Activated T-helper 9 cell treated with anti-CD3 and anti-CD28 coated beads, Interleukin-2, amount 50 U/mL, for 16 hours (primary cell): ENCODE data around the gene S100A2.
A peak's percentile ranks its signal among the peaks of the same experiment; 100 is the strongest.

ENCODE experiments used
- DNase-seq: peaks from one replicate; pipeline ENCODE4 v3.0.0-alpha.2; 2020; ENCODE audit warnings: low read depth

Gene S100A2

DNA sequence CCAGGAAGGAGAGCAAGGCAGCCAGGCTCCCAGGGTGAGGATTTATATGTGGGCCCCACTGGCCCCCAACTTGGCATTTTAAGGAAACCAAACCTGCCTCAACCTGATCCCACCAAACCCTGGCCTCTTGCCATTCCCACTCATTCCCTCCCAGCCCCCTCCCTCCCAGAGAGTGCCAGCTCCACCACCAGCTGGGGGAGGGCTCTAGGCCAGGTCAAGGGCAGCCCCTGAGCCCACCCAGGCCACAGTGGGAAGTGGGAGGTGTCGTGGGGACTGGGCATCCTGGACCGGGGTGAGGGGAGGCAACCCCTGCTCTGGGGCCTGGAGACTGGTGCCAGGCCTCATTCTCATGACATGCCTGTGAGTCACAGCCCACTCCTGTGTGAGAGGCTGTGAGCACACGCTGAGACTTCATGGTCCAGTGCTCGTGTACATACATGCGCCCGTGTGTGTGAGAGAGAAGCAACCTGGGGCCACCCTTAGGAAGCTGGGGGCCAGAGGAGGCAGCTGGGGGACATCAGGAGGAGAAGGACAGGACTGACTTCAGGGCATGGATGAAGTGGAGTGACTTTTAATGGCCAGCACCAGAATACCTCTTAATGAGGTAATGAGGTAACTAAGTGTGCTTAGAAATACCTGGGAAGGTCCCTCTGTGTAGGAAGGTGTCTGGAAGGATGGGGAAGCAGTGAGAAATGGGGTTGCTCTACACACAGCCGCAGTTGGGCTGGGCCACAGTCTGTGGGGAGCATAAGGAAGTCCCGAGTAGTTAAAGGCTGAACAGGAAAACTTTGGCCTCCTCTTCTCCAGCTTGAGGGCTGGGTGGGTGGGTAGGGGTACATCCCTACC is at the start of gene S100A2:
Gene S100A2, minus strand, starts transcription at position 316 of the 846 bp plus-strand sequence. CDS start 1,967 bp downstream, outside the sequence.
- DNase-seq, result peak; percentile 45

DNA sequence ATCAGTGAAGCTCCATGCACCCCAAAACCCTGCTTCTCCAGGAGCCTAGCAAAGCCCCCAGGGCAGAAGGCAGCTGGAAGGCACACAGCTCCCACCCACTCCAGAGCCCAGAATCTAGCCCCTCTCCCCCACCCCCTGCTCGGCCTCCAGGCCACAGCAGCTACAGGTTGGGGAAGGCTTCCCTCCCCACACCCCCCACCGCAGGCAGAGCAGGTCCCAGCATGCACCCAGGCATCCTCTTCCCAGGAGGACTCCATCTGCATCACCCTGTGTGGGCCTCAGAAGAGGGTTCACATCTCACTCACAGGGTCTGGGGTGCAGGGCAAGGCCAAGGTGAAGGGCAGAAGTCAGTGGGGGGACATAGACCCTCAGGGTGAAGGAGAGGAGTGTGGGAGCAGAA is 49.8 kb upstream of the S100A2 start:
- DNase-seq, result no peak

- DNase-seq, result no peak
Measured at GRCh38 chr1:153614906-153615305, 49.3 kb upstream of the S100A2 start.

- no peak for DNase-seq
Measured at GRCh38 chr1:153614189-153614900, 48.7 kb upstream of the S100A2 start.

GRCh38 chr1:153613406-153613805 is 47.8 kb upstream of the S100A2 start:
- DNase-seq, result no peak

GRCh38 chr1:153612755-153613331 is 47.2 kb upstream of the S100A2 start, which contains the start of gene S100A16:
TSS of gene S100A16 (minus strand) at chr1:153613137. CDS start at chr1:153608151, 4,986 bp downstream.
- DNase-seq, result no peak

- DNase-seq, result no peak
Measured at GRCh38 chr1:153612111-153612754, 46.6 kb upstream of the S100A2 start.

DNA sequence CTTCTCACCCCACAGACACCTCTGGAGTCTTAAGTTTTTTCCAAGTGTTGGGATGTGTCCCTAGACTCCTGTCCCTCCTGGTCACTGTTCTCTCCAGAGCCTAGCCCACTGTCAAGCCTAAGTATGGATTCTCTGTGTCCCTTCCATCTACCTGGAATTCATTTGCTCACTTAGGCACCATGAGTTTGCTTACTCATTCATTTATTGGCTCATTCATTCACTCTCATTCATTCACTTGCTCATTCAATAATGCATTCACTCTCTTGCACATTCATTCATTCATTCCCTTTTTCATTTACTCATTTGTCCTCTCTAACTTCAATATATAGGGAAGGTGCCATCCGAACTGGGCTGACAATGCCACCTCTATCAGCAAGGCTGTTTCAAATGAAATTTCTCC is 45.7 kb upstream of the S100A2 start:
- no peak for DNase-seq

DNA sequence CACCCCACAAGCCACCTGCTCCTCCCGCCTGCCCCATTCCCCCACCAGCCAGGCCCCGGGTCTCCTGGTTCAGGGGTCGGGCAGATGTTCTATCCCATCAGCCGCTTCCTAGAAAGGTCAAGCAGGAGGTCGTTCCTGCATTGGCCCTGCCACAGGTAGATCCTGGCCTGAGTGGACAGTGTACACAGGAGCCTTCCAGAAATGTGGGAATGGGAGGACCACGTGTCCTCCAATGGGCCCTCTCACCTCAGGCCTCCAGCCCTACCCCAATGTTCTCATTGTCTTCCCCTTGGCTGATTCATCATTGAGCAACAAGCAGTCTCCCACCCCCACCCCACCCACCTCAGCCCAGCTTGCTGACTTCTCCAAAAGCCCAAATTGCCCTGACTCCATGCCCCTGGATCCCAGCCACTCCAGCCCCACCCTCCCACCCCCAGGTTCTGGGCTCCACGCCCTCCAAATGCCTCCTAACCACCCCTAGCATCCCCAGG is 45.2 kb upstream of the S100A2 start:
- DNase-seq, result no peak

GRCh38 chr1:153610334-153610733 is 44.7 kb upstream of the S100A2 start:
- DNase-seq, result no peak

DNA sequence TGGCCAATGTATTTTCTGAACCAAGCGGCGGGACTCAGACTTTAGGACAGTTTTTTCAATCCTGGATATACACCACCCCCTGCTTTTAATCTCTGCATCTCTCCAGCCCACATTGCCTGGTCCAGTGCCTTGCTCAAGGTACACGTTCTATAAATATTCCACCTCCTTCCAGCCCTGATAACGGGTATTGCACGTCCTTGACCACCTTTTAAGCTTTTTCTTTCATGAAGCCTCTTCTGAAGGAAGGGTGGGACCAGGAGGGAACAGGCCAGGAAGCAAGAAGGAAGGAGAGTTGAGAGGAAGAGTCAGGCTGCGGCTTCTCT is 43.9 kb upstream of the S100A2 start:
- no peak for DNase-seq

- DNase-seq, result no peak
Measured at GRCh38 chr1:153608742-153609584, 43.3 kb upstream of the S100A2 start.

GRCh38 chr1:153608089-153608682 is 42.5 kb upstream of the S100A2 start:
- DNase-seq, result no peak

DNA sequence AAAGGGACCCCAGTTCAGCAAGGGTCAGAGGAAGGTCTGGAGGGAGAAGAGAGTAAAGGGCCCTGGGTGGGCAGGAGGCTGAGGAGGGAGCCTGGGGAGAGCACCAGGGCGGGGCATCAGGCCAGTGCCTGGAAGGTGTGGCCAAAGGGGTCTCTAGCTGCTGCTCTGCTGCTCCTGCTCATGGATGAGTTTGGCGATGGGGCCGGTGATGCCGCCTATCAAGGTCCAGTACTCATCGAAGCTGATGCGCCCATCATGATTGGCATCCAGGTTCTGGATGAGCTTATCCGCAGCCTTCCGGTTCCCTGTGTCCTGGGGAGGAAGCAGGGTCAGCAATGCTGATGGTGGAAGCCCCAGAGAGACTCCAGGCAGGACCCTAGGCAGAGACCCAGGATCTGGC is 41.7 kb upstream of the S100A2 start:
- DNase-seq, result no peak

- no peak for DNase-seq
Measured at GRCh38 chr1:153606194-153606593, 40.5 kb upstream of the S100A2 start.

GRCh38 chr1:153602749-153603148 is 37.1 kb upstream of the S100A2 start:
- no peak for DNase-seq

DNA sequence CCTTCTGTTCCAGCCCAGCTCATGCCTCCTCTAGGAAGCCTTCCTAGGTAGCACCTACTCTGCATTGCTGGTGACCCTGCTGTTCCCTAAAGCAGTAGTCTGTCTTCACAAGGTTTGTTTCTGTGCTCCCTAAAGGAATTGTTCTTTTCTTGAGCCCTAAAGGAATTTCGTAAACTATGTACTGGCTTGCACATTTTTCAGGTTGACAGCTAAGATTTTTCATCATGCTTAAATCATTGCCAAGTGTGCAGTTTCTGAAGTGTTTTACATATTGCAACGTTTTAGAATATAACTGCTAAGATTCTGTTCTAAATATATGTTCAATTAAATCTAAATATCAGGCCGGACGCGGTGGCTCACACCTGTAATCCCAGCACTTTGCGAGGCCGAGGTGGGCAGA is 34.2 kb upstream of the S100A2 start:
- DNase-seq, result no peak

DNA sequence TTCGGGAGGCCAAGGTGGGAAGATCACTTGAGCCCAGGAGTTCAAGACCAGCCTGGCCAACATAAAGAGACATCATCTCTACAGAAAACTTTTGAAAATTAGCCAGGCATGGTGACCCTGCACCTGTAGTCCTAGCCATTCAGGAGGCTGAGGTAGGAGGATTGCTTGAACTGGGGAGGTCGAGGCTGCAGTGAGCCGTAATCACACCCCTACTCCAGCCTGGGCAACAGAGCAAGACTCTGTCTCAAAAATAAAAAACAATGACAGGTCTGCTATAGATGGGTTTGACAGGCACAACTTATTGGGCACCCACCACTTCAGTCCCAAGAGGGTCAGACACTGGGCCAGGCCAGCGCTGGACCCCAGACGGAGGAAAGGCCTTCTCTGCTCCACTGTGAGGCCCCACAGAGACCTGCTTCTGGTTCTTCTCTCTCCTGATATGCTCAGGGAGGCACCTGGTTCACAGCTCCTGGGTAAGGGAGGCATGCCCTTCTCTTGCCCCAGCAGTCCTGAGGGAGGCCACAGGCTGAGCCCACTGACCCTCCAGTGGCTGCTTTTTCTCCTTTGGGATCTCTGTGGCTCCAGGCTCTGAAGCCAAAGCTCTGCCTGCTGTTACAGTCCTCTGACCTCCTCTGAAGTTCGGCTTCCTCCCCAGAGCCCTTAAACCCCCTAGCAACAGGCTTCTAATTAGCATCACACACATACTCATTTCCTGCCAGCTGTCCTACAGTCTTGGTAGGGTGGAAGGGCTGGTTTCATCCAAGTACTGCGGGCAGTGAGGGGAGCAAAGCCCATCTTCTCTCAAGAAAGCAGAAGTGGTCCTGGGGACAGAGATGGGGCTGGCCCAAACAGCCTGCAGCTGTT is 32.9 kb upstream of the S100A2 start:
- DNase-seq, result no peak

- no peak for DNase-seq
Measured at GRCh38 chr1:153597206-153597605, 31.6 kb upstream of the S100A2 start.

GRCh38 chr1:153592748-153593147 is 27.1 kb upstream of the S100A2 start:
- DNase-seq, result no peak
